A673 (cell line): ENCODE data around the gene WEE2.

Source experiments
- CTCF ChIP-seq: fragments of 300-800, 200-600 bp; sonication (generic); conservative IDR thresholded peaks from 2 replicates; pipeline ENCODE4 v1.5.1; 2017; ENCODE audit warnings: low read depth, mild to moderate bottlenecking, antibody characterized with exemption, low read length, moderate library complexity, mixed read lengths
- EZH2 ChIP-seq: fragments of 200-600 bp; sonication (generic); IDR thresholded peaks from 2 replicates; pipeline ENCODE4 v1.6.1; 2017; ENCODE audit warnings: borderline replicate concordance, low read depth, mild to moderate bottlenecking, mixed read lengths, antibody characterized with exemption, low read length; ENCODE audit not compliant: poor library complexity, severe bottlenecking

- TF ChIP-seq CTCF (no peak), EZH2 (no peak)
These were observed 29.1 kb downstream of the WEE2 start for GRCh38 chr7:141737118-141737835.
